A549 (cell line): ENCODE data around the gene KLF5. TPM values are rescaled to one million over a fixed set of nuclear protein-coding genes. Genes with fewer than 3 reads are reported as not detected.

Experiments
- ATAC-seq, 2 experiments: fragments of 200-7000 bp in 1 of 2; fragments of >200 bp in 1 of 2; cut with Nextera tagmentation in 1 of 2; cut with Tn5 transposase in 1 of 2; 3 replicates each; pipeline versions ENCODE4 v1.8.0 to v1.9.1; 2018 to 2020; ENCODE audit warnings: mild to moderate bottlenecking in 1 of 2, moderate library complexity in 1 of 2
- CTCF ChIA-PET: fragments of 300-600 bp; sonication (Branson Sonifier 250); formaldehyde crosslinking; extraction: SDS; loops from one replicate; lab custom pipeline; 2021; ENCODE audit warnings: antibody characterized with exemption, inconsistent platforms; lab: Yijun Ruan, JAX
- POLR2A ChIA-PET: fragments of 350-600 bp; formaldehyde crosslinking; extraction: SDS; loops from one replicate; lab custom pipeline; 2021; ENCODE audit warnings: antibody characterized with exemption, inconsistent platforms; lab: Yijun Ruan, JAX
- DNase-seq, 2 experiments: peaks; one replicate each; pipeline versions ENCODE4 v3.0.0 to v3.0.0-alpha.2; 2011 to 2016; ENCODE audit warnings: low read depth in 1 of 2, low spot score in 1 of 2
- FAIRE-seq: peaks from 2 replicates; lab custom pipeline; 2011; peaks lifted over from hg19 to GRCh38; lab: Jason Lieb, UNC
- H3K27ac ChIP-seq, 2 experiments: fragments of >200 bp; sonication (Bioruptor Twin); formaldehyde crosslinking; 3 replicates each; pipeline ENCODE4 v1.5.1; 2016 to 2017
- H3K4me1 ChIP-seq: fragments of >200 bp; sonication (Bioruptor Twin); formaldehyde crosslinking; 3 replicates; pipeline ENCODE4 v1.6.1; 2016
- H3K4me2 ChIP-seq: fragments of >200 bp; sonication (Bioruptor Twin); formaldehyde crosslinking; 3 replicates; pipeline ENCODE4 v1.6.1; 2016
- H3K4me3 ChIP-seq: fragments of >200 bp; sonication (Bioruptor Twin); formaldehyde crosslinking; 3 replicates; pipeline ENCODE4 v1.5.1; 2016
- H3K9me3 ChIP-seq: fragments of >200 bp; sonication (Bioruptor Twin); formaldehyde crosslinking; 3 replicates; pipeline ENCODE4 v1.6.1; 2016
- BCL3 ChIP-seq: fragments of >200 bp; sonication (Bioruptor Twin); formaldehyde crosslinking; IDR thresholded peaks from 3 replicates; pipeline ENCODE4 v1.6.1; 2016
- CBX2 ChIP-seq: fragments of 200-600 bp; sonication (generic); IDR thresholded peaks from 2 replicates; pipeline ENCODE4 v1.6.1; 2016; ENCODE audit warnings: low read depth, mild to moderate bottlenecking, borderline replicate concordance
- CBX8 ChIP-seq: fragments of 200-600 bp; sonication (generic); IDR thresholded peaks from 2 replicates; pipeline ENCODE4 v1.6.1; 2016
- E2F6 ChIP-seq: IDR thresholded peaks from 2 replicates; pipeline ENCODE4 v1.6.1; 2012; ENCODE audit warnings: low read depth, borderline replicate concordance
- ELK1 ChIP-seq: fragments of 150-350 bp; IDR thresholded peaks from 2 replicates; pipeline ENCODE4 v1.6.1; 2014; ENCODE audit warnings: low read depth, mild to moderate bottlenecking, low read length
- ESRRA ChIP-seq: fragments of 150-350 bp; IDR thresholded peaks from 2 replicates; pipeline ENCODE4 v1.6.1; 2014; ENCODE audit warnings: mild to moderate bottlenecking, low read length, borderline replicate concordance
- FOSB ChIP-seq: fragments of 250-450 bp; sonication (Bioruptor Pico); IDR thresholded peaks from 2 replicates; pipeline ENCODE4 v1.5.0; 2020; ENCODE audit warnings: mild to moderate bottlenecking, moderate library complexity
- FOSL2 ChIP-seq, 2 experiments: fragments of 450-650 bp in 1 of 2; fragments of >200 bp in 1 of 2; sonication (Bioruptor Twin) in 1 of 2; formaldehyde crosslinking; IDR thresholded peaks; 2 replicates each; pipeline versions ENCODE4 v1.5.0 to v1.6.1; 2016 to 2020; ENCODE audit warnings: mild to moderate bottlenecking in 1 of 2, moderate library complexity in 1 of 2
- GATA3 ChIP-seq: IDR thresholded peaks from 2 replicates; pipeline ENCODE4 v1.6.1; 2012; ENCODE audit warnings: borderline replicate concordance
- HES2 ChIP-seq: fragments of >200 bp; sonication (Bioruptor Twin); formaldehyde crosslinking; IDR thresholded peaks from 2 replicates; pipeline ENCODE4 v1.6.1; 2016
- HOXA7 ChIP-seq: fragments of 250-450 bp; sonication (Bioruptor Pico); IDR thresholded peaks from 2 replicates; pipeline ENCODE4 v1.5.0; 2020; ENCODE audit warnings: mild to moderate bottlenecking, moderate library complexity
- HOXB13 ChIP-seq: fragments of 250-450 bp; sonication (Bioruptor Pico); IDR thresholded peaks from 2 replicates; pipeline ENCODE4 v1.5.0; 2020; ENCODE audit warnings: low read depth, mild to moderate bottlenecking, moderate library complexity
- JUN ChIP-seq, 2 experiments: fragments of >200 bp; sonication (Bioruptor Twin); formaldehyde crosslinking; IDR thresholded peaks; 2 replicates in 1 of 2; 3 replicates in 1 of 2; pipeline ENCODE4 v1.6.1; 2016 to 2017
- JUNB ChIP-seq: fragments of >200 bp; sonication (Bioruptor Twin); formaldehyde crosslinking; IDR thresholded peaks from 2 replicates; pipeline ENCODE4 v1.6.1; 2016
- KDM5A ChIP-seq: fragments of 200-600 bp; sonication (generic); IDR thresholded peaks from 2 replicates; pipeline ENCODE4 v1.6.1; 2016; ENCODE audit warnings: antibody characterized with exemption, mild to moderate bottlenecking
- MAFK ChIP-seq: fragments of 450-650 bp; IDR thresholded peaks from 2 replicates; pipeline ENCODE4 v1.6.1; 2014; ENCODE audit not compliant: partially characterized antibody
- MAX ChIP-seq: IDR thresholded peaks from 2 replicates; pipeline ENCODE4 v1.6.1; 2012
- MYC ChIP-seq: IDR thresholded peaks from 2 replicates; pipeline ENCODE4 v1.6.1; 2012; ENCODE audit warnings: mild to moderate bottlenecking, inconsistent platforms, low read length, improper control_type of control experiment, borderline replicate concordance
- RAD21 ChIP-seq, 2 experiments: fragments of >200 bp in 1 of 2; sonication (Bioruptor Twin) in 1 of 2; formaldehyde crosslinking in 1 of 2; IDR thresholded peaks in 1 of 2; conservative IDR thresholded peaks in 1 of 2; 2 replicates in 1 of 2; 3 replicates in 1 of 2; pipeline ENCODE4 v1.6.1; 2012 to 2018; ENCODE audit warnings: inconsistent platforms in 1 of 2
- RARB ChIP-seq: fragments of 250-450 bp; sonication (Bioruptor Pico); IDR thresholded peaks from 2 replicates; pipeline ENCODE4 v1.8.0; 2021; ENCODE audit warnings: mild to moderate bottlenecking, moderate library complexity
- RCOR1 ChIP-seq: fragments of 150-350 bp; IDR thresholded peaks from 2 replicates; pipeline ENCODE4 v1.6.1; 2014; ENCODE audit warnings: antibody characterized with exemption, low read length, low read depth
- RFX5 ChIP-seq: fragments of 450-650 bp; IDR thresholded peaks from 2 replicates; pipeline ENCODE4 v1.7.1; 2014; ENCODE audit warnings: antibody characterized with exemption, mild to moderate bottlenecking, moderate library complexity
- SMC3 ChIP-seq: fragments of >200 bp; sonication (Bioruptor Twin); formaldehyde crosslinking; IDR thresholded peaks from 3 replicates; pipeline ENCODE4 v1.6.1; 2018; ENCODE audit warnings: inconsistent platforms
- SREBF2 ChIP-seq: fragments of 450-650 bp; IDR thresholded peaks from 2 replicates; pipeline ENCODE4 v1.6.1; 2014; ENCODE audit warnings: mild to moderate bottlenecking, moderate library complexity
- ZSCAN20 ChIP-seq: fragments of 250-450 bp; sonication (Bioruptor Pico); IDR thresholded peaks from 2 replicates; pipeline ENCODE4 v1.8.0; 2022; ENCODE audit warnings: mild to moderate bottlenecking, moderate library complexity
- WGBS: methylation state at CpG from one replicate; pipeline ENCODE4 v1.1.6; 2017; ENCODE audit errors: missing lambda C conversion rate; 5-methylcytosine and 5-hydroxymethylcytosine counted together
- polyA plus RNA-seq, 4 experiments: library from polyadenylated mRNA; depleted of rRNA in 3 of 4; stranded (reverse); fragments of >200 nt; fragmentation: RNase III in 1 of 4; extraction: RNeasy Plus Mini Kit Qiagen cat#74134 plus additional on column Dnase treatment in 1 of 4; gene quantifications; 2 replicates in 3 of 4; 3 replicates in 1 of 4; pipeline ENCODE4 v1.2.3, GENCODE V29; 2011 to 2017

Gene KLF5
- polyA plus RNA-seq, 2 of the 4 experiments (the other 2 are of a cell fraction), result 48.7 to 83.5 TPM

- Histone ChIP-seq H3K4me1 (peaks cover 26% of the 10 kb centered on the region), H3K4me3 (no peak overlapping the region), H3K27ac (peak overlapping the region; percentile 74 to 83), H3K4me2 (peak overlapping the region; percentile 95), H3K9me3 (no peaks in the 10 kb centered on the region)
- 34% methylated on average over 5 of the region's 5 CpGs for WGBS
- ChIA-PET POLR2A (no interaction called here), CTCF (no interaction called here)
- DNase-seq (no peak), ATAC-seq (no peak), FAIRE-seq (no peak)
- no peak for TF ChIP-seq MYC
- TF ChIP-seq MAFK, result no peak
- no peak for TF ChIP-seq FOSB
- no peak for TF ChIP-seq RFX5
- no peak for TF ChIP-seq HOXB13 (CRISPR knock-in tag)
- TF ChIP-seq FOSL2 (IDR thresholded peaks at IDR 0.05), result no peak
- TF ChIP-seq FOSL2 (CRISPR knock-in tag; IDR thresholded peaks at IDR 0.05), result no peak
- no peak for TF ChIP-seq HOXA7
- no peak for TF ChIP-seq KDM5A
- TF ChIP-seq E2F6, result no peak
- no peak for TF ChIP-seq SMC3
- no peak for TF ChIP-seq CBX2
- no peak for TF ChIP-seq RARB (CRISPR knock-in tag)
- TF ChIP-seq JUN (IDR thresholded peaks at IDR 0.05), result no peak
- no peak for TF ChIP-seq ESRRA
Observed at GRCh38 chr13:73054712-73055111, 4.1 kb upstream of the KLF5 start.

- FAIRE-seq, result peak; percentile 82
- peak in 1 of 2 experiments; percentile 20; a peak in 3 of 6 replicates for ATAC-seq
- no peak for TF ChIP-seq CBX8
- no peak for TF ChIP-seq CBX2
- peak; percentile 37; the same call in 1 of the 2 replicates for TF ChIP-seq FOSL2 (IDR thresholded peaks at IDR 0.05)
- peak; percentile 76 for TF ChIP-seq FOSL2 (CRISPR knock-in tag; IDR thresholded peaks at IDR 0.05)
- TF ChIP-seq GATA3, result peak; percentile 58; the same call in 1 of the 2 replicates
- TF ChIP-seq JUNB, result no peak; the same call in 1 of the 2 replicates
- peak; percentile 22 for TF ChIP-seq MAFK
- no peak for TF ChIP-seq ELK1
- peak; percentile 25 for TF ChIP-seq MAX
- TF ChIP-seq SREBF2, result no peak
- peak in 1 of 2 experiments; percentile 50; a peak in 1 of 5 replicates for TF ChIP-seq JUN (IDR thresholded peaks at IDR 0.05)
- no peak for TF ChIP-seq ZSCAN20 (CRISPR knock-in tag)
- WGBS, result 1% methylated on average over 8 of the region's 8 CpGs
- ChIA-PET POLR2A (interaction anchor here (0.7 to 1.9 kb wide), 4 partner anchors 15 to 88 kb away, joined by 5 to 9 read pairs (median 5); no protein-coding TSS in a partner anchor), CTCF (no interaction called here)
- Histone ChIP-seq H3K4me3 (peak overlapping the region; percentile 45), H3K4me2 (peak overlapping the region; percentile 95), H3K9me3 (no peaks in the 10 kb centered on the region), H3K4me1 (peaks cover 26% of the 10 kb centered on the region), H3K27ac (peak overlapping the region; percentile 83 to 90)
- peak; percentile 56 to 76 for DNase-seq
Observed at GRCh38 chr13:73055813-73056564, 2.8 kb upstream of the KLF5 start.

- Histone ChIP-seq H3K9me3 (no peaks in the 10 kb centered on the region), H3K27ac (peak overlapping the region; percentile 83 to 90), H3K4me1 (peaks cover 26% of the 10 kb centered on the region), H3K4me2 (peak overlapping the region; percentile 95), H3K4me3 (peak overlapping the region; percentile 45)
- 13% methylated on average over 4 of the region's 4 CpGs for WGBS
- POLR2A ChIA-PET, result interaction anchor here (0.7 to 1.9 kb wide), 3 partner anchors 15 to 88 kb away, joined by 5 to 9 read pairs (median 5); no protein-coding TSS in a partner anchor
- TF ChIP-seq FOSL2 (IDR thresholded peaks at IDR 0.05) (no peak), FOSL2 (CRISPR knock-in tag; IDR thresholded peaks at IDR 0.05) (no peak), JUN (IDR thresholded peaks at IDR 0.05) (no peak), RAD21 (conservative IDR thresholded peaks at IDR 0.05 in 1 of 2, IDR thresholded peaks at IDR 0.05 in 1 of 2) (no peak), RCOR1 (no peak), MAX (0 out of 2 replicates have a peak, but pooled peaks have one; percentile 2), BCL3 (no peak), HES2 (no peak)
- DNase-seq (no peak), FAIRE-seq (peak; percentile 13), ATAC-seq (no peak)
- CTCF ChIA-PET, result no interaction called here
Observed at GRCh38 chr13:73056565-73056962, 2.2 kb upstream of the KLF5 start.
